ENCODE results near the gene CCDC188.

CCDC188 gene

GRCh38 chr22:20127318-20127868 lies 23.5 kb downstream of the CCDC188 start:
- Histone ChIP-seq H3K36me3 (peaks cover 50% of the 10 kb centered on the region), H3K4me3 (ENCODE audit: low read depth in 1 of 2, low read length in 1 of 2) (no peak overlapping the region), H3K4me1 (ENCODE audit: control insufficient read depth in 1 of 2, insufficient read depth in 1 of 2, low read depth in 1 of 2, low read length in 1 of 2) (peaks cover 4 to 14% of the 10 kb centered on the region in 2 experiments), H3K27me3 (peaks cover 29% of the 10 kb centered on the region), H3K9me3 (no peaks in the 10 kb centered on the region), H3K27ac (no peak overlapping the region)
- no peak for TF ChIP-seq CTCF (IDR thresholded peaks at IDR 0.05)

- Histone ChIP-seq H3K4me3 (ENCODE audit: low read depth in 1 of 2, low read length in 1 of 2) (no peak overlapping the region), H3K9me3 (no peaks in the 10 kb centered on the region), H3K27me3 (peaks cover 21% of the 10 kb centered on the region), H3K36me3 (peaks cover 55% of the 10 kb centered on the region), H3K27ac (no peak overlapping the region), H3K4me1 (ENCODE audit: control insufficient read depth in 1 of 2, insufficient read depth in 1 of 2, low read depth in 1 of 2, low read length in 1 of 2) (peaks cover 0 to 10% of the 10 kb centered on the region in 2 experiments)
- no peak for TF ChIP-seq CTCF (IDR thresholded peaks at IDR 0.05)
Observed at GRCh38 chr22:20126284-20127029, 24.4 kb downstream of the CCDC188 start.

GRCh38 chr22:20125201-20126174 lies 25.4 kb downstream of the CCDC188 start:
- Histone ChIP-seq H3K27me3 (peaks cover 12% of the 10 kb centered on the region), H3K36me3 (peaks cover 60% of the 10 kb centered on the region), H3K9me3 (no peaks in the 10 kb centered on the region), H3K4me3 (ENCODE audit: low read depth in 1 of 2, low read length in 1 of 2) (no peak overlapping the region), H3K4me1 (ENCODE audit: control insufficient read depth in 1 of 2, insufficient read depth in 1 of 2, low read depth in 1 of 2, low read length in 1 of 2) (peaks cover 0 to 1% of the 10 kb centered on the region in 2 experiments), H3K27ac (no peak overlapping the region)
- no peak for TF ChIP-seq CTCF (IDR thresholded peaks at IDR 0.05)

- H3K36me3 ChIP-seq: peaks cover 70% of the 10 kb centered on the region
- no peaks in the 10 kb centered on the region for H3K4me1 ChIP-seq (ENCODE audit: control insufficient read depth in 1 of 2, insufficient read depth in 1 of 2, low read depth in 1 of 2, low read length in 1 of 2)
- H3K4me3 ChIP-seq (ENCODE audit: low read depth in 1 of 2, low read length in 1 of 2): no peak overlapping the region
- TF ChIP-seq CTCF (IDR thresholded peaks at IDR 0.05): no peak
- peaks cover 2% of the 10 kb centered on the region for H3K27me3 ChIP-seq
- H3K27ac ChIP-seq: no peak overlapping the region
- H3K9me3 ChIP-seq: no peaks in the 10 kb centered on the region
Observed at GRCh38 chr22:20124083-20124787, 26.6 kb downstream of the CCDC188 start.

Measured in neutrophil (primary cell).